GM12878 (cell line): ENCODE results near the gene JADE2. TPM values are rescaled to one million over a fixed set of nuclear protein-coding genes. Genes with fewer than 3 reads are reported as not detected.

Experiments
- ATAC-seq: fragments of 200-7000 bp; cut with Tn5 transposase; 3 replicates; pipeline ENCODE4 v1.9.1; 2020; ENCODE audit warnings: mild to moderate bottlenecking, moderate library complexity
- BruUV-seq: library from RNA; stranded (reverse); fragments of 400-500 nt; replicated peaks from 2 replicates; lab custom pipeline; 2021; lab: Mats Ljungman, UMichigan
- CTCF ChIA-PET: fragments of 300-600 bp; sonication (Branson Sonifier 250); formaldehyde crosslinking; extraction: SDS; loops from one replicate; lab custom pipeline; 2021; ENCODE audit warnings: inconsistent platforms; lab: Yijun Ruan, JAX
- POLR2A ChIA-PET: fragments of 350-600 bp; formaldehyde crosslinking; extraction: SDS; loops from one replicate; lab custom pipeline; 2021; ENCODE audit warnings: inconsistent platforms; lab: Charles Lee
- RAD21 ChIA-PET: fragments of 300-600 bp; sonication (Branson Sonifier 250); formaldehyde crosslinking; loops from one replicate; lab custom pipeline; 2023; ENCODE audit warnings: antibody characterized with exemption; ENCODE audit not compliant: unreplicated experiment; lab: Charles Lee
- SMC1A ChIA-PET: fragments of 300-600 bp; sonication (Branson Sonifier 250); formaldehyde crosslinking; loops from one replicate; lab custom pipeline; 2023; ENCODE audit not compliant: unreplicated experiment, uncharacterized antibody; lab: Charles Lee
- DNase-seq: peaks from one replicate; pipeline ENCODE4 v3.0.0-alpha.2; 2011; ENCODE audit warnings: low read depth, low spot score
- FAIRE-seq: peaks from 3 replicates; lab custom pipeline; 2011; peaks lifted over from hg19 to GRCh38; lab: Jason Lieb, UNC
- H2AFZ ChIP-seq: 2 replicates; pipeline ENCODE4 v1.6.0; 2011; ENCODE audit warnings: low read depth, low read length, control low read depth; ENCODE audit not compliant: control insufficient read depth
- H3K27ac ChIP-seq: 2 replicates; pipeline ENCODE4 v1.5.1; 2011; ENCODE audit warnings: control low read depth; ENCODE audit not compliant: control insufficient read depth, insufficient read depth
- H3K27me3 ChIP-seq, 2 experiments: replicated peaks in 1 of 2; 2 replicates each; pipeline versions ENCODE4 v1.6.0 to v1.6.1; 2011; ENCODE audit warnings: low read length in 1 of 2; ENCODE audit not compliant: control insufficient read depth in 2 of 2, insufficient read depth in 2 of 2
- H3K36me3 ChIP-seq, 2 experiments: 2 replicates each; pipeline ENCODE4 v1.5.1; 2011; ENCODE audit warnings: low read length in 1 of 2; ENCODE audit not compliant: control insufficient read depth in 2 of 2, insufficient read depth in 2 of 2
- H3K4me1 ChIP-seq: 2 replicates; pipeline ENCODE4 v1.6.1; 2011; ENCODE audit warnings: mild to moderate bottlenecking, low read length, moderate library complexity, mixed read lengths; ENCODE audit not compliant: control insufficient read depth, insufficient read depth
- H3K4me2 ChIP-seq: 2 replicates; pipeline ENCODE4 v1.6.0; 2011; ENCODE audit warnings: control low read depth; ENCODE audit not compliant: control insufficient read depth, insufficient read depth
- H3K4me3 ChIP-seq: fragments of 200-600 bp; sonication (generic); 2 replicates; pipeline ENCODE4 v1.5.1; 2016
- H3K79me2 ChIP-seq: 2 replicates; pipeline ENCODE4 v1.6.0; 2011; ENCODE audit warnings: low read length; ENCODE audit not compliant: control insufficient read depth, insufficient read depth
- H3K9ac ChIP-seq: 2 replicates; pipeline ENCODE4 v1.8.0; 2011; ENCODE audit warnings: low read length, control low read depth, mixed read lengths; ENCODE audit not compliant: control insufficient read depth, insufficient read depth
- H3K9me3 ChIP-seq: replicated peaks from 3 replicates; pipeline ENCODE4 v1.5.1; 2011; ENCODE audit warnings: mild to moderate bottlenecking, low read length; ENCODE audit not compliant: control insufficient read depth, insufficient read depth
- H4K20me1 ChIP-seq: 2 replicates; pipeline ENCODE4 v1.6.0; 2011; ENCODE audit not compliant: control insufficient read depth, insufficient read depth
- BACH1 ChIP-seq: fragments of 450-650 bp; IDR thresholded peaks from 2 replicates; pipeline ENCODE4 v1.6.1; 2017; ENCODE audit warnings: mild to moderate bottlenecking, borderline replicate concordance
- BHLHE40 ChIP-seq, 2 experiments: fragments of 450-650 bp in 1 of 2; IDR thresholded peaks; 2 replicates each; pipeline ENCODE4 v1.6.1; 2011 to 2017; ENCODE audit warnings: low read depth in 2 of 2, borderline replicate concordance in 1 of 2, improper control_type of control experiment in 1 of 2, low read length in 1 of 2, mild to moderate bottlenecking in 1 of 2
- DPF2 ChIP-seq: fragments of 450-650 bp; IDR thresholded peaks from 2 replicates; pipeline ENCODE4 v1.6.1; 2017; ENCODE audit warnings: mild to moderate bottlenecking
- JUNB ChIP-seq: IDR thresholded peaks from 2 replicates; pipeline ENCODE4 v1.6.1; 2016; ENCODE audit warnings: antibody characterized with exemption, mild to moderate bottlenecking
- POLR2AphosphoS2 ChIP-seq: IDR thresholded peaks from 2 replicates; pipeline ENCODE4 v1.6.1; 2011; ENCODE audit warnings: low read depth, mild to moderate bottlenecking, low read length, improper control_type of control experiment, moderate library complexity
- STAT1 ChIP-seq: fragments of 450-650 bp; conservative IDR thresholded peaks from 2 replicates; pipeline ENCODE4 v1.6.1; 2014; ENCODE audit warnings: antibody characterized with exemption, mild to moderate bottlenecking
- TARDBP ChIP-seq: IDR thresholded peaks from 2 replicates; pipeline ENCODE4 v1.6.1; 2016; ENCODE audit warnings: borderline replicate concordance
- TBL1XR1 ChIP-seq: IDR thresholded peaks from 2 replicates; pipeline ENCODE4 v1.6.1; 2012; ENCODE audit warnings: low read depth, low read length, improper control_type of control experiment
- WGBS: methylation state at CpG from one replicate; pipeline ENCODE4 v1.1.6; 2016; ENCODE audit warnings: low lambda C conversion rate; ENCODE audit not compliant: insufficient replicate concordance, insufficient coverage; ENCODE audit errors: missing lambda C conversion rate; 5-methylcytosine and 5-hydroxymethylcytosine counted together
- in situ Hi-C: fragments of 300-500 bp; cut with MboI; formaldehyde crosslinking; loops from 9 replicates; pipeline ENCODE4 v1.14.3; 2018; ENCODE audit warnings: mixed read lengths
- intact Hi-C: fragments of 100-400 bp; cut with micrococcal nuclease; formaldehyde crosslinking; loops from one replicate; pipeline ENCODE4 v1.14.2; 2022; ENCODE audit not compliant: unreplicated experiment
- polyA plus RNA-seq, 11 experiments: library from polyadenylated mRNA; depleted of rRNA in 4 of 11; unstranded in 6 of 11; stranded (reverse) in 5 of 11; fragments of >200 nt; fragmentation: Nextera tagmentation in 4 of 11; fragmentation: Illumina TruSeq in 1 of 11; extraction: Ambion mirVana in 4 of 11; extraction: Trizol in 1 of 11; gene quantifications; 1 replicate in 1 of 11; 2 replicates in 10 of 11; pipeline versions ENCODE4 v1.2.1 to v1.2.3, GENCODE V29; 2011 to 2016; ENCODE audit warnings: inconsistent platforms in 2 of 11, missing spikeins in 2 of 11, low read depth in 1 of 11
- total RNA-seq, 4 experiments: library from RNA; depleted of rRNA in 3 of 4; stranded (reverse); fragments of >200 nt in 3 of 4; fragmentation: Illumina TruSeq in 1 of 4; extraction: Trizol in 1 of 4; gene quantifications; 2 replicates each; pipeline versions ENCODE4 v1.2.1 to v1.2.3, GENCODE V29; 2013 to 2021
- TF ChIP-seq, protein P1 (sequence below): IDR thresholded peaks from 2 replicates; pipeline ENCODE4 v1.6.1; 2012; ENCODE audit warnings: low read depth, low read length, improper control_type of control experiment
- TF ChIP-seq, protein P2 (sequence below): IDR thresholded peaks from 2 replicates; pipeline ENCODE4 v1.6.1; 2012; ENCODE audit warnings: low read length, inconsistent platforms
- TF ChIP-seq, protein P3 (sequence below): fragments of 450-650 bp; IDR thresholded peaks from 2 replicates; pipeline ENCODE4 v1.6.1; 2017; ENCODE audit warnings: mild to moderate bottlenecking

The JADE2 gene
- total and polyA plus RNA-seq, 10 of the 15 experiments (the other 5 are each of a cell fraction or from before 2014, with no cell fraction given): 1.5 to 67.0 (median 22.4) TPM

DNA sequence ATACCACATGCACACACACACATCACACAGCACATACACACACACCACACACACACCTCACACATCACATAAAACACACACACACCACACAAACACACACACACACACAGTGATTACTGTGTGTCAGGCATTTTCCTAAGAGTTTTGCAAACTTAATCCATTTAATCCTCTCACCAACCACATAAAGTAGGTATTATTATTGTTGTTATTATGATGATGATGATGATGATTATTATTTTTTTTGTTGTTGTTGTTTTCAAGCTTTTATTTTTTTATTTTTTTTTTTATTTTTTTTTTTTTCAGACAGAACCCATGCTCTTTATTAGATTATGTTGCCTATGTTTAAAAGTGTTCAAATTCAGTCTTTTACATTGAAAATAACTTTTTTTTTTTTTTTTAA lies 31.5 kb downstream of the JADE2 start:
- Histone ChIP-seq H3K4me1 (peaks cover 42% of the 10 kb centered on the region), H3K9ac (no peak overlapping the region), H3K4me2 (no peak overlapping the region), H3K9me3 (no peaks in the 10 kb centered on the region), H3K27me3 (no peaks in the 10 kb centered on the region), H4K20me1 (no peaks in the 10 kb centered on the region), H3K4me3 (no peak overlapping the region), H3K27ac (no peak overlapping the region), H2AFZ (no peak overlapping the region), H3K79me2 (peaks cover 21% of the 10 kb centered on the region), H3K36me3 (peaks cover 30 to 33% of the 10 kb centered on the region in 2 experiments; a peak in 3 of 4 replicates)
- BruUV-seq: no TSS peak
- RAD21 ChIA-PET: no interaction called here
- SMC1A ChIA-PET: interaction anchor here (0.9 to 4.4 kb wide), 3 partner anchors 14 to 20 kb away, joined by 3 to 85 read pairs (median 3); no protein-coding TSS in a partner anchor
- CTCF ChIA-PET: interaction anchor here (1.3 kb wide), 1 partner anchor 30 kb away, joined by 3 read pairs; no protein-coding TSS in a partner anchor
- DNase-seq (no peak), FAIRE-seq (no peak), ATAC-seq (no peak)
- intact Hi-C loops: no loop called here
- in situ Hi-C loops: no loop called here
- POLR2A ChIA-PET: interaction anchor here (0.7 to 5.5 kb wide), 2 partner anchors 14 to 29 kb away, joined by 3 to 113 read pairs; no protein-coding TSS in a partner anchor
- TF ChIP-seq POLR2AphosphoS2 (no peak), BACH1 (no peak), BHLHE40 (IDR thresholded peaks at IDR 0.05; ENCODE audit: borderline replicate concordance in 1 of 2, low read depth in 2 of 2, low read length in 1 of 2) (no peak), TBL1XR1 (no peak)
- TF ChIP-seq, protein P1, sequence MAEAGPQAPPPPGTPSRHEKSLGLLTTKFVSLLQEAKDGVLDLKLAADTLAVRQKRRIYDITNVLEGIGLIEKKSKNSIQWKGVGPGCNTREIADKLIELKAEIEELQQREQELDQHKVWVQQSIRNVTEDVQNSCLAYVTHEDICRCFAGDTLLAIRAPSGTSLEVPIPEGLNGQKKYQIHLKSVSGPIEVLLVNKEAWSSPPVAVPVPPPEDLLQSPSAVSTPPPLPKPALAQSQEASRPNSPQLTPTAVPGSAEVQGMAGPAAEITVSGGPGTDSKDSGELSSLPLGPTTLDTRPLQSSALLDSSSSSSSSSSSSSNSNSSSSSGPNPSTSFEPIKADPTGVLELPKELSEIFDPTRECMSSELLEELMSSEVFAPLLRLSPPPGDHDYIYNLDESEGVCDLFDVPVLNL: no peak

DNA sequence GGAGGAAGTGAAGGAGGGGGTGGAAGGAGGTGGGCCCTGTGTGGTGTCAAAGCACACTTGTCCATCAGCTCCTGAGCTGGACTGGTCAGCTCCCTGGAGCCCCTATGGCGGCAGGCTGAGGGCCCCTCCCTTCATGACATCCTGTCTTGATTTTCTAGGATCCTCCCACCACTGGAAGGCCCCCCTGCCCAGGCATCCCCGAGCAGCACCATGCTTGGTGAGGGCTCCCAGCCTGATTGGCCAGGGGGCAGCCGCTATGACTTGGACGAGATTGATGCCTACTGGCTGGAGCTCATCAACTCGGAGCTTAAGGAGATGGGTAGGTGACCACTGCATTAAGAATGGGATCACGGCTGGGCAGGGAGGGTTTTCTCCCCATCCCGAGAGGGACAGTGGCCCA lies 34.2 kb downstream of the JADE2 start:
- intact Hi-C loops (no loop called here), in situ Hi-C loops (no loop called here)
- no peaks in the 10 kb centered on the region for H4K20me1 ChIP-seq
- TF ChIP-seq BHLHE40 (IDR thresholded peaks at IDR 0.05; ENCODE audit: borderline replicate concordance in 1 of 2, low read depth in 2 of 2, low read length in 1 of 2): no peak
- TF ChIP-seq, protein P1: no peak
- no peak for TF ChIP-seq STAT1
- TF ChIP-seq, protein P2, sequence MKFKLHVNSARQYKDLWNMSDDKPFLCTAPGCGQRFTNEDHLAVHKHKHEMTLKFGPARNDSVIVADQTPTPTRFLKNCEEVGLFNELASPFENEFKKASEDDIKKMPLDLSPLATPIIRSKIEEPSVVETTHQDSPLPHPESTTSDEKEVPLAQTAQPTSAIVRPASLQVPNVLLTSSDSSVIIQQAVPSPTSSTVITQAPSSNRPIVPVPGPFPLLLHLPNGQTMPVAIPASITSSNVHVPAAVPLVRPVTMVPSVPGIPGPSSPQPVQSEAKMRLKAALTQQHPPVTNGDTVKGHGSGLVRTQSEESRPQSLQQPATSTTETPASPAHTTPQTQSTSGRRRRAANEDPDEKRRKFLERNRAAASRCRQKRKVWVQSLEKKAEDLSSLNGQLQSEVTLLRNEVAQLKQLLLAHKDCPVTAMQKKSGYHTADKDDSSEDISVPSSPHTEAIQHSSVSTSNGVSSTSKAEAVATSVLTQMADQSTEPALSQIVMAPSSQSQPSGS: no peak
- no peak for TF ChIP-seq DPF2
- TF ChIP-seq, protein P3, sequence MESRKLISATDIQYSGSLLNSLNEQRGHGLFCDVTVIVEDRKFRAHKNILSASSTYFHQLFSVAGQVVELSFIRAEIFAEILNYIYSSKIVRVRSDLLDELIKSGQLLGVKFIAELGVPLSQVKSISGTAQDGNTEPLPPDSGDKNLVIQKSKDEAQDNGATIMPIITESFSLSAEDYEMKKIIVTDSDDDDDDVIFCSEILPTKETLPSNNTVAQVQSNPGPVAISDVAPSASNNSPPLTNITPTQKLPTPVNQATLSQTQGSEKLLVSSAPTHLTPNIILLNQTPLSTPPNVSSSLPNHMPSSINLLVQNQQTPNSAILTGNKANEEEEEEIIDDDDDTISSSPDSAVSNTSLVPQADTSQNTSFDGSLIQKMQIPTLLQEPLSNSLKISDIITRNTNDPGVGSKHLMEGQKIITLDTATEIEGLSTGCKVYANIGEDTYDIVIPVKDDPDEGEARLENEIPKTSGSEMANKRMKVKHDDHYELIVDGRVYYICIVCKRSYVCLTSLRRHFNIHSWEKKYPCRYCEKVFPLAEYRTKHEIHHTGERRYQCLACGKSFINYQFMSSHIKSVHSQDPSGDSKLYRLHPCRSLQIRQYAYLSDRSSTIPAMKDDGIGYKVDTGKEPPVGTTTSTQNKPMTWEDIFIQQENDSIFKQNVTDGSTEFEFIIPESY: no peak
- TF ChIP-seq JUNB: no peak
- no peak for TF ChIP-seq TARDBP

More for the DNA sequence above, 34.2 kb downstream of the JADE2 start:
- no peak overlapping the region for H3K4me3 ChIP-seq
- no peak overlapping the region for H2AFZ ChIP-seq
- no TSS peak for BruUV-seq
- no peak overlapping the region for H3K4me2 ChIP-seq
- WGBS: 87% methylated on average over 7 of the region's 7 CpGs
- H3K27ac ChIP-seq: no peak overlapping the region
- ChIA-PET CTCF (no interaction called here), RAD21 (interaction anchor here (1.1 kb wide), 1 partner anchor 18 kb away, joined by 3 read pairs; no protein-coding TSS in a partner anchor), POLR2A (no interaction called here), SMC1A (interaction anchor here (1.2 to 1.3 kb wide), 2 partner anchors 13 to 256 kb away, joined by 4 to 7 read pairs; no protein-coding TSS in a partner anchor)
- H3K4me1 ChIP-seq: peaks cover 23% of the 10 kb centered on the region
- FAIRE-seq: no peak
- no peaks in the 10 kb centered on the region for H3K27me3 ChIP-seq
- H3K9ac ChIP-seq: no peak overlapping the region
- no peak for DNase-seq
- peaks cover 15% of the 10 kb centered on the region for H3K79me2 ChIP-seq
- no peaks in the 10 kb centered on the region for H3K9me3 ChIP-seq
- peaks cover 35 to 46% of the 10 kb centered on the region in 2 experiments for H3K36me3 ChIP-seq
- ATAC-seq: no peak
